ENCODE data around the gene TGFA. TPM values are rescaled to one million over a fixed set of nuclear protein-coding genes. Genes with fewer than 3 reads are reported as not detected.
"Not testable (repeated sequence)": the region's sequence is repeated elsewhere in the genome, so short reads cannot be mapped to it uniquely, and the experiment has no call there.

TGFA gene
- polyA plus RNA-seq, 4 donors, result 6.3 to 10.7 (median 9.3) TPM

DNA sequence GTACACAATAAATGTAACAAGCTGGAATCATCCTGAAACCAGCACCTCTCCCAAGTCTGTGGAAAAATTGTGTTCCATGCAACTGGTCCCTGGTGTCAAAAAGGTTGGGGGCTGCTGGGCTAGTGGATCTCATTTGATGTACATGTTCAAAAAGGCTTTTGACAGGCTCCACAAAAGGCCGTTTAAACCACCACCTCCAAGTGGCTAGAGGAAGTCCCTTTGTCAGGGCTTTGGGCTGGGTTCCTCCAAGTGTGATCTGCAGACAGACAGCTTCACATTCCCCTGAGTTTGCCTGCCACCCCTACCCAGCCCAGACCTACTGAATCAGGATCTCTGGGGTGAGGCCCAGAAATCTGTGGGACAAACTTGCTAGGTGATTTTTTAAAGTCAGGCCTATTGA, 84.7 kb downstream of the TGFA start:
- Histone ChIP-seq H3K27me3 (ENCODE audit: control insufficient read depth in 3 of 3, insufficient read depth in 3 of 3, low read length in 3 of 3) (no peaks in the 10 kb centered on the region), H3K36me3 (ENCODE audit: control insufficient read depth in 3 of 3, insufficient read depth in 2 of 3, low read depth in 1 of 3, low read length in 3 of 3) (peaks cover 0 to 4% (median 0%) of the 10 kb centered on the region in 3 donors), H3K4me1 (ENCODE audit: control insufficient read depth in 3 of 3, insufficient read depth in 2 of 3, low read depth in 1 of 3, low read length in 2 of 3) (no peaks in the 10 kb centered on the region), H3K9me3 (ENCODE audit: control insufficient read depth in 2 of 2, insufficient read depth in 1 of 2, low read depth in 1 of 2, low read length in 1 of 2) (no peaks in the 10 kb centered on the region), H3K27ac (ENCODE audit: low read depth in 1 of 3, low read length in 2 of 3) (no peak overlapping the region), H3K4me3 (ENCODE audit: low read depth in 1 of 3, low read length in 3 of 3) (no peak overlapping the region)
- FAIRE-seq (no peak), DNase-seq (no peak)
- 35 to 70% (median 56%) methylated on average over 1 of the region's 1 CpG for WGBS, 3 donors

DNA sequence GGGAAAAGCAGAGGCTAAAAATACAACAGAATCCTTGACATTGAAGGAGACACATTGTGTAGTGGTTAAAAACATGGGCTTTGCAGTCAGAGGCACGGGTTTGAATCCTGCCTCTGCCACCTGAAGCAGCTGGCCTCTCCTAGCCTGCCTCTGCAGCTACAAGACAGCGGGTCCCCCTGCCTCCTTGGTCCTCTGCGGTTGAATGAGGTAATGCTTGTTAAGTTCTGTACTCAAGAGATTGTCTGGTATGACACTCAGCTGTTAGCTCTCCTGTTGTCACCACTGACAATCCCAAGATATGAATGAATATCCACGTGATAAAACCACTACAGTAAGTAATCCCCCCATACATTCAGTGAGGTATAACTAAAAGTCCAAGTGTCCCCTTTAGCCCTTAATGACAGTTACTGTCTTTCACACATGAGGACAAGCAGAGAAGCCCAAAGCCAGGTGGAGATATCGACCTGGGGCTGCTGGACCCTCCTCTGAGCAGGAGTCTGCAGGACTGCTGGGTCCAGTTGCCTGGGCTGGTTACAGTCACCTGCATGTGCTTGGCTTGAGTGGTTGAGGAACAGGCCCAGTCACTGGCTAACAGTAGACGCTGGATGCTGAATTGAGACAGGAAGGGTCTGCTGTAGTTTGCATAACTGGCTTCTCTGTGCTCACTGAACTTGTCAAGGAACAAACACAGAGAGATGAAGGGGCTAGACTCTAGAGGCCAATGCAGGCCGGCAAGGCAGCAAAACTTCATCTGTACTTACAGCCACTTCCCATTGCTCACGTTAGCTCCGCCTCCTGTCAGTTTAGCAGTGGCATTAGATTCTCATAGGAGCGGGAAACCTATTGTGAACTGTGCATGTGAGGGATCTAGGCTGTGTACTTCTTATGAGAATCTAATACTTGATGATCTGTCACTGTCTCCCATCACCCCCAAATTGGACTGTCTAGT, 85.5 kb downstream of the TGFA start:
- peaks cover 0 to 8% (median 0%) of the 10 kb centered on the region in 3 donors for H3K36me3 ChIP-seq (ENCODE audit: control insufficient read depth in 3 of 3, insufficient read depth in 2 of 3, low read depth in 1 of 3, low read length in 3 of 3)
- WGBS, 3 donors, result 73 to 87% (median 80%) methylated on average over 10 of the region's 10 CpGs
- no peak overlapping the region for H3K4me3 ChIP-seq (ENCODE audit: low read depth in 1 of 3, low read length in 3 of 3)
- H3K9me3 ChIP-seq (ENCODE audit: control insufficient read depth in 2 of 2, insufficient read depth in 1 of 2, low read depth in 1 of 2, low read length in 1 of 2), result no peaks in the 10 kb centered on the region
- H3K4me1 ChIP-seq (ENCODE audit: control insufficient read depth in 3 of 3, insufficient read depth in 2 of 3, low read depth in 1 of 3, low read length in 2 of 3), result no peaks in the 10 kb centered on the region
- no peaks in the 10 kb centered on the region for H3K27me3 ChIP-seq (ENCODE audit: control insufficient read depth in 3 of 3, insufficient read depth in 3 of 3, low read length in 3 of 3)
- FAIRE-seq (no peak), DNase-seq (no peak)
- no peak overlapping the region for H3K27ac ChIP-seq (ENCODE audit: low read depth in 1 of 3, low read length in 2 of 3)

DNA sequence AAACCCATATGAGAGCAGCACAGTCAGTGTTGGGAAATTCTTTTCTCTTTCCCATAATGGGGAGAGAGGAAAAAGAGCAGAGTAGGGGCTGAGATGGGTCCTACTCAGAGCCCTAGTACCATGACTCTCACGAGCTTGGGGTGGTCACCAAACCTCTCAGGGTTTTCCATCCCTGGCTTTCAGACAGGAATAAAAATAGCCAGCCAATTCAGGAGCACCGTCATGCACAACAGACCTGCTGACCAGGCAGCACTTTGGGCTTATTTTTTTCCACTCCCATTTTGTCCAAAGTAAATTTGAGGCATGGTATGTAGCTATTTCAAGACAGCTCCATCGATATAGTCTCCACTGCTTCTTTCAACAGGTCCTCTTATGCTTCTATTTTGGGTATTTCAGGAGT, 86.4 kb downstream of the TGFA start:
- DNase-seq (no peak), FAIRE-seq (no peak)
- no peak overlapping the region for H3K27ac ChIP-seq (ENCODE audit: low read depth in 1 of 3, low read length in 2 of 3)
- H3K4me1 ChIP-seq (ENCODE audit: control insufficient read depth in 3 of 3, insufficient read depth in 2 of 3, low read depth in 1 of 3, low read length in 2 of 3), result no peaks in the 10 kb centered on the region
- WGBS, 3 donors, result 83 to 89% (median 84%) methylated on average over 3 of the region's 3 CpGs
- H3K36me3 ChIP-seq (ENCODE audit: control insufficient read depth in 3 of 3, insufficient read depth in 2 of 3, low read depth in 1 of 3, low read length in 3 of 3), result peaks cover 0 to 12% (median 0%) of the 10 kb centered on the region in 3 donors
- H3K9me3 ChIP-seq (ENCODE audit: control insufficient read depth in 2 of 2, insufficient read depth in 1 of 2, low read depth in 1 of 2, low read length in 1 of 2), result no peaks in the 10 kb centered on the region
- H3K27me3 ChIP-seq (ENCODE audit: control insufficient read depth in 3 of 3, insufficient read depth in 3 of 3, low read length in 3 of 3), result no peaks in the 10 kb centered on the region
- H3K4me3 ChIP-seq (ENCODE audit: low read depth in 1 of 3, low read length in 3 of 3), result no peak overlapping the region

DNA sequence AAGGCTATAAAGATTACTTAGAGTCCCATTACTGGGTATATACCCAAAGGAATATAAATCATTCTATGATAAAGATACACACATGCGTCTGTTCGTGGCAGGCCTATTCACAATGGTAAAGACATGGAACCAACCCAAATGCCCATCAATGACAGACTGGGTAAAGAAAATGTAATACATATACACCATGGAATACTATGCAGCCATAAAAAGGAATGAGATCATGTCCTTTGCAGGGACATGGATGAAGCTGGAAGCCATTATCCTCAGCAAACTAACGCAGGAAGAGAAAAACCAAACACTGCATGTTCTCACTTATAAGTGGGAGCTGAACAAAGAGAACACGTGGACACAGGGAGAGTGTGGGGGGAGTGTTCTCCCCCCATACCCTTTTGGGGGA, 87.0 kb downstream of the TGFA start:
- FAIRE-seq; H3K9me3 ChIP-seq (ENCODE audit: control insufficient read depth in 2 of 2, insufficient read depth in 1 of 2, low read depth in 1 of 2, low read length in 1 of 2); DNase-seq; H3K27me3 ChIP-seq (ENCODE audit: control insufficient read depth in 3 of 3, insufficient read depth in 3 of 3, low read length in 3 of 3); H3K27ac ChIP-seq (ENCODE audit: low read depth in 1 of 3, low read length in 2 of 3); H3K4me3 ChIP-seq (ENCODE audit: low read depth in 1 of 3, low read length in 3 of 3); H3K4me1 ChIP-seq (ENCODE audit: control insufficient read depth in 3 of 3, insufficient read depth in 2 of 3, low read depth in 1 of 3, low read length in 2 of 3): not testable (repeated sequence)
- H3K36me3 ChIP-seq (ENCODE audit: control insufficient read depth in 3 of 3, insufficient read depth in 2 of 3, low read depth in 1 of 3, low read length in 3 of 3), result peaks cover 0 to 12% (median 0%) of the 10 kb centered on the region in 3 donors
- 94 to 97% (median 95%) methylated on average over 4 of the region's 4 CpGs for WGBS, 3 donors

DNA sequence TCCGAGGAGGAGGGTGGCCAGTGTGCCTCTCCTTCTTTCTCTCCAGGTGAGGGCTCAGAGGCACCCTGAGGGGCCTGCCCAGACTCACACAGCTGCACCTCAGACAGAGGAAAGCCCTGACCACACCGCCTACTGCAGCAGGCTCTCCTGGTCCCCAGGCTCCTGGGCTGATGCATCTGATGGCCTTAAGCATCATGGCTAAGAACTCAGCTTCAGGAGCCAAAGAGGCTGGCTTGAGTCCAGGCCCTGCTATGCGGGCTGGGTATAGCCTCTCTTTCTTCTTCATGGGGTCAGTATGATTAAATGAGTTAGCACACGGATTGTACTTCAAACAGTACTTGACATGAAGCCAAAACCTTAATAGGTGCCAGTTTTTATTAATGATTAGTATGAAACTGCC, 89.6 kb downstream of the TGFA start:
- Histone ChIP-seq H3K27ac (ENCODE audit: low read depth in 1 of 3, low read length in 2 of 3) (no peak overlapping the region), H3K36me3 (ENCODE audit: control insufficient read depth in 3 of 3, insufficient read depth in 2 of 3, low read depth in 1 of 3, low read length in 3 of 3) (peaks cover 0 to 17% (median 0%) of the 10 kb centered on the region in 3 donors), H3K4me3 (ENCODE audit: low read depth in 1 of 3, low read length in 3 of 3) (no peak overlapping the region), H3K4me1 (ENCODE audit: control insufficient read depth in 3 of 3, insufficient read depth in 2 of 3, low read depth in 1 of 3, low read length in 2 of 3) (no peaks in the 10 kb centered on the region), H3K9me3 (ENCODE audit: control insufficient read depth in 2 of 2, insufficient read depth in 1 of 2, low read depth in 1 of 2, low read length in 1 of 2) (no peaks in the 10 kb centered on the region), H3K27me3 (ENCODE audit: control insufficient read depth in 3 of 3, insufficient read depth in 3 of 3, low read length in 3 of 3) (no peaks in the 10 kb centered on the region)
- WGBS, 3 donors, result 38 to 67% (median 55%) methylated on average over 4 of the region's 4 CpGs
- DNase-seq, result peak in 1 of 2 donors; percentile 23
- no peak for FAIRE-seq

DNA sequence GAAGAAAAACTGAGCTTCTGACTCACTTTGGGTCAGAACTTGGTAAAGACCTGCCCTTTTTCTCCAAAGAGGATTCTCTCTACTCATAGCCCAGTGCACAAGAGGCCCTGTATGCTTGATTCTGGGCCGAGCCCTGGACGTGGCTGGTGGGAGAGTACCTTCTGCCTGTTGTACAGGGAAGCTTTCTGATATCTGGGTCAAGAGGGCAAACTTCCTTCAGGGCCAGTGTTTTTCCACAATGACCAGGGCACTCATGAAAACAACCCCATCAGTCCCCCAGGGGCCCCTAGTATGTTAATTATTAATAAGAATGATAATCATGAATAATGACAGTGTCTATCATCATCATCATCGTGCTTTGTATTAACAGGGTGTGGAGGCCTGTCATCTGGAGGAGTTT, 90.0 kb downstream of the TGFA start:
- Histone ChIP-seq H3K4me1 (ENCODE audit: control insufficient read depth in 3 of 3, insufficient read depth in 2 of 3, low read depth in 1 of 3, low read length in 2 of 3) (no peaks in the 10 kb centered on the region), H3K4me3 (ENCODE audit: low read depth in 1 of 3, low read length in 3 of 3) (no peak overlapping the region), H3K27me3 (ENCODE audit: control insufficient read depth in 3 of 3, insufficient read depth in 3 of 3, low read length in 3 of 3) (no peaks in the 10 kb centered on the region), H3K27ac (ENCODE audit: low read depth in 1 of 3, low read length in 2 of 3) (no peak overlapping the region), H3K36me3 (ENCODE audit: control insufficient read depth in 3 of 3, insufficient read depth in 2 of 3, low read depth in 1 of 3, low read length in 3 of 3) (peaks cover 0 to 17% (median 0%) of the 10 kb centered on the region in 3 donors), H3K9me3 (ENCODE audit: control insufficient read depth in 2 of 2, insufficient read depth in 1 of 2, low read depth in 1 of 2, low read length in 1 of 2) (no peaks in the 10 kb centered on the region)
- 59 to 73% (median 65%) methylated on average over 3 of the region's 3 CpGs for WGBS, 3 donors
- no peak for DNase-seq
- no peak for FAIRE-seq

DNA sequence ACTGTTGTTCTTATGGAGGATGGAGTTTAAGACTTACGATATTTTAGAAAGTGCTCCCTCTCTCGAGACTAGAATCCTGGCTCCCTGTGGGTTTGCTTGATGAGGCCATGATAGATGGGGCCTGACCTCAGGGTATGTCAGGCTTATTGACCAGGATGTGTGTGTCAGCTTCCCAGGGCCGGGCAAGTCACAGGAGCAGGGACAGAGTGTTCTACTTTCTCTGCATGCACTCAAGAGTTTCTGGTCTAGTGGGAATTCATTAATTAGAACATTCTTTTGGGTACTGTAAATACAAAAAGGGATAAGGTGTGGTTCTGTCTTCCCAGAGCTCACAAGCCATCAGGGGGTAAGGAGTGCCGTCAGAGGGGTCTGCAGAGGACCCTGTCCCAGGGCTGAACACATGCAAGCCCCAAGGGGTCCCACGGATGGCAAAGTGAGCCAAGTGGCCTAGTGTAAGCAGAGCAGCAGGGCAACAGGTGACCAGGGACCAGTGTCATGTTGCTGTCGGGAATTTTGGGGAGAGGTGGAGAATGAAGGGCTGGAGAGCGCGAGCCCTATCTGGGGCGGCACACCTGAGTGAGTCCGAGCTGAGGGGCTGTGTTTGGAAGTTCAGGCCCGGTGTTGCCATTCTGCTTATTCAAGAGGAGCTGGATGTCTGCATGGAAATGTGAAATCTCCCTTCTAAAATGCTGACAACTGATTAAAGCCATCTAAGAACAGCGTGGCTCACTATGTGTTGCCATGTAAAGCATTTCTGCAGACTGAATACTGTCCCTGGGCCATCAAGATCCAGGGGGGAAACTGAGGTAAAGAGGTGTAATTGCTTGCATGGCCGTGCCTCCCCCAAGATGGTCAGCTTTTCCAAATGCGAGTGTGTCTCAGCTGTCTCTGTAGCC, 91.4 kb downstream of the TGFA start:
- Histone ChIP-seq H3K27ac (ENCODE audit: low read depth in 1 of 3, low read length in 2 of 3) (no peak overlapping the region), H3K4me3 (ENCODE audit: low read depth in 1 of 3, low read length in 3 of 3) (no peak overlapping the region), H3K27me3 (ENCODE audit: control insufficient read depth in 3 of 3, insufficient read depth in 3 of 3, low read length in 3 of 3) (no peaks in the 10 kb centered on the region), H3K36me3 (ENCODE audit: control insufficient read depth in 3 of 3, insufficient read depth in 2 of 3, low read depth in 1 of 3, low read length in 3 of 3) (peaks cover 0 to 17% (median 0%) of the 10 kb centered on the region in 3 donors), H3K4me1 (ENCODE audit: control insufficient read depth in 3 of 3, insufficient read depth in 2 of 3, low read depth in 1 of 3, low read length in 2 of 3) (no peaks in the 10 kb centered on the region), H3K9me3 (ENCODE audit: control insufficient read depth in 2 of 2, insufficient read depth in 1 of 2, low read depth in 1 of 2, low read length in 1 of 2) (no peaks in the 10 kb centered on the region)
- no peak for FAIRE-seq
- 81 to 89% (median 82%) methylated on average over 14 of the region's 14 CpGs for WGBS, 3 donors
- no peak for DNase-seq

DNA sequence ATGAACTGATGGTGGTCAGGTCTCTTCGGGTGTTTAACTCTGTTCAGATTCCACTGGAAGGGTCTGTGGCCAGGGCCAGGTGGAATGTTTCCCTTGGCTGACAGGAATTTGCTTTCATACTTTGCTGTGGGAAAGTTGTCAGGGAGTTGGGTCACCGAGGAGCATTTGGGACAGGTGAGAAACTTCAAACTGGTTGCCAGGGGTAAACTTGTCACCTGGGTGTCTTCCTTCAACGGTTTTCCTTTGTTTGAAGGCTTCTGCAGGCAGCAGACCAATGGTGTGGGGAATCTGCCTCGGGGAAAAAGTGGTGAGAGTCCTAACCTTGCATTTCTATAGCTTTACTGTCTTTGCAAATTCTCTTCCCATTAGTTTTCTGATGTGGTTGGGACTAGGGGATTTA, 92.2 kb downstream of the TGFA start:
- Histone ChIP-seq H3K27me3 (ENCODE audit: control insufficient read depth in 3 of 3, insufficient read depth in 3 of 3, low read length in 3 of 3) (no peaks in the 10 kb centered on the region), H3K4me1 (ENCODE audit: control insufficient read depth in 3 of 3, insufficient read depth in 2 of 3, low read depth in 1 of 3, low read length in 2 of 3) (no peaks in the 10 kb centered on the region), H3K9me3 (ENCODE audit: control insufficient read depth in 2 of 2, insufficient read depth in 1 of 2, low read depth in 1 of 2, low read length in 1 of 2) (no peaks in the 10 kb centered on the region), H3K27ac (ENCODE audit: low read depth in 1 of 3, low read length in 2 of 3) (no peak overlapping the region), H3K36me3 (ENCODE audit: control insufficient read depth in 3 of 3, insufficient read depth in 2 of 3, low read depth in 1 of 3, low read length in 3 of 3) (peaks cover 0 to 18% (median 0%) of the 10 kb centered on the region in 3 donors), H3K4me3 (ENCODE audit: low read depth in 1 of 3, low read length in 3 of 3) (no peak overlapping the region)
- FAIRE-seq (no peak), DNase-seq (no peak)
- 51 to 70% (median 58%) methylated on average over 4 of the region's 4 CpGs for WGBS, 3 donors

All from small intestine (tissue), 7 donors.